Forelimb muscle (tissue), 1 donor: ENCODE results near the gene PWWP2B. TPM values are rescaled to one million over a fixed set of nuclear protein-coding genes. Genes with fewer than 3 reads are reported as not detected.

Experiments
- DNase-seq: peaks from one replicate; pipeline ENCODE4 v3.0.0-alpha.2; 2013; ENCODE audit warnings: low read depth
- polyA plus RNA-seq: library from polyadenylated mRNA; unstranded; fragments of 120-200 nt; gene quantifications from one replicate; pipeline ENCODE4 v1.2.1, GENCODE V29; 2013; ENCODE audit not compliant: insufficient read length

Gene PWWP2B
- polyA plus RNA-seq, 1 donor, result 13.0 TPM

GRCh38 chr10:132407243-132407746, 10.3 kb downstream of the PWWP2B start:
- DNase-seq, result no peak

- DNase-seq, result no peak
These were observed 10.9 kb downstream of the PWWP2B start for GRCh38 chr10:132407846-132408278.

- no peak for DNase-seq
These were observed 11.4 kb downstream of the PWWP2B start for GRCh38 chr10:132408367-132408781.

DNA sequence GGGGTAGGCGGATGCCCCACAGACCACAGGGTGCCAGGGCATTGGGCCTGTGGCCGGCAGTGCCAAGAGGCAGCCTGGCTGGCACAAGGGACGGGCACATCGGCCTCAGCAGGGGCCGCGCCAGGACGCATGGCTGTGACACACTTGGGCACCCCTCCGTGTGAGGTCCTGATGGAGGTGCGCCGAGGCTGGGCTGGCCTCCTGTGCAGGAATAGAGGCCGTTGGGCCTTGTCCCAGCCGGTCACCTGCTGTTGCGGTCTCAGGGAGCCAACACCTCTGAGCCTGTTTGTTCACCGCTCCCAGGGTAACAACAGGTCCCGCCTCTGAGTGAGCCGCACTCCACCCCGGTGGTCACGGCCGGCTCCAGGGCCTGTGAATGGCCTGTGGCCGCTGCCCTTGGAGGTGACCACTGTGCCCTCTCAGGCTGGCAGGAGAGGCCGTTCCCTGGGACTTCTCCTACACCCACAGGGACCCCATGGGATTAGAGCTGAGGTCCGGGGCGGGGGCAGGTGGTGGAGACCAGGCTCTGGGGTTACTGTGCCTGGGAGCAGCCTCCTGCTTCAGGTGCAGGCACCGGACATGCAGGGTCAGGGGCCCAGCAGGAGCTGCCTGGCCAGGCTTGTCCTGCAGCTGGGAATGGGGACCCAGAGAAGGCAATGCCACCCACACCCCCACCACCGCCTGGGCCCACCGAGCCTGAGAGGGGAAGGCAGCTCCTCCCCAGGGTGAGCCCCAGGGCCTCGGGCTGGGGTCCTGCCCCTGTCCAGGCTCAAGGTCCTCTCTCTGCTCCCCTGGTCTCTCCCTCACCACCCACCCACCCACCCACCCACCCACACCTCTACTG, 12.0 kb downstream of the PWWP2B start:
- no peak for DNase-seq

DNA sequence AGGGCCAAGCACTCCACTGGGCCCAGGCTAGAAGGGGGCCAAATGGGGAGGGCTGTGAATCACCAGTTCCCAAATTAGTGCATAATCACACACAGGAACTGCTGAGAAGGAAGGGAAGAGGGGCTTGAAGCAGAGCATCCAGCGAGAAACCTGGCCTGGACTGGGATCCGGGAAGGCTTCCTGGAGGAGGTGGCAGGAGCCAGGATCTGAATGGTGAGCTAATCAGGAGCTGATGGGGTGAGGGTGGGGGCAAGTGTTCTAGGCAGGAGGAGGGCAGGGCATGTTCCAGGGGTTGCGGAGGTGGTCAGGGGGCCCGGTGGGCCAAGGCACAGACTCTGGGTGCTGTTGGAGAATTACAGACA, 12.6 kb downstream of the PWWP2B start:
- no peak for DNase-seq

- no peak for DNase-seq
These were observed 13.2 kb downstream of the PWWP2B start for GRCh38 chr10:132410056-132410778.

DNA sequence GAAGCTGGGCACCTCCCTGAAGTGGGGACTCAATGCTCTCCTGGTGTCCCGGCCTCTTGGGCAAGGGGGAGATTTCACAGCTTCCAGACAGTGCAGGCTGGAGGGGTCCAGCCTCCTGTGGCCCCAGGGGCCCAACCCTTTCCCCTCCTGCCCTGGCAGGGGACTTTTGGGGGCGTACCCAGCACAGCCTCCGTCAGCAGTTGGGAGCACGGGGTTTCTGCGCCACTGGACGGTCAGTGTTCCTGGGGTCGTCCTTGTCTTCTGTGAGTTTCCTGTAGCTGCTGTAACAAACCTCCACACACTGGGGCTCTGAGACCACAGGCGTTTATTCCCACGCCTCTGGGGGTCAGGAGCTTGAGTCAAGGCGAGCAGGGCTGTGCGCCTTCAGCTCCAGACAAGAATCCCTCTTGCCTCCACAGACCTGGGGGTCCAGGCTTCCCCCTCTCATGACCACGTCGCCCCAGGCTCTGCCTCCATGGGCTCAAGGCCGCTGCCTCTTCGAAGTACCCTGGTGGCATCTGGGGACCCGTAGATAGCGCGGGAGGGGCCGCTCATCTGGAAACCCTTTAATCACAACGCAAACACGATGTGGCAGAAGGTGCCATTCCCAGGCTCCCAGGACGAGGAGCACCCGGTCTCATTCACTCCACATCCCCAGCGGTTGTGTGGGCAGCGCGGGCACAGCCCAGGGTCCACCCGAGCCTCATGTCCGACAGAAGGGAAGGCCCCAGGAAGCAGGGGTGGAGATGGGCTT, 14.0 kb downstream of the PWWP2B start:
- DNase-seq, result no peak

DNA sequence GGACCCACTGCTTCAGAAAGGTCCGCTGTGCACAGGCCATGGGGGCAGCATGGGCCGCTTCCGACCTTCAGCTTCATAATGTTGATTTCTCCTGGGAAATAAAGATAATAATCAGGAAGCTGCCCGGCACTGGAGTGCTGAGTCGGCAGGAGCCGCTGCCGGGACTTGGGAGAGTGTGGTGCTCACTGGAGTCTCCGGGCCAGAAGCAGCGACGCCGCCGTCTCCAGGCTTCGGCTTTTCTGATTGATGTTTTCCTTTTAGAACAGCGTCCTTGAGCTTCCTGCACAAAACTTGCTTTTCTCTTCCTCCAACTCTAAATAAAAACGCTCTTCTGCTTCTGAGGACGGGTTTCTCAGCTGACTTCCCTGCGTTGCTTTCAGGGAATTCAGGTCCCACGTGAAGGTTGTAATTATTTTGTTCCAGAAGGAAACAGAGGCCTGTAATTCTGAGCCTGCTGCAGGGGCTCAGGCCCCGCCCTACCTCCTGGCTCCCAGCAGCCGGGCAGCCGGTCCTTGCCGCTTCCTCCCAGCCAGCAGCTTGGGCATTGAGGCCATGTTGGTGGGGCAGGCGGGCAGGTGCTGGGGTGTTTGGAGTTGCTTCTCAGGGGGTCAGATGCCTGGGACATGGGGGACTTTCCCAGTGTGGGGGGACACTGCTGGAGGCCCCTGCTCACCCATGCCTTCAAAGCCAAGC, 14.7 kb downstream of the PWWP2B start:
- DNase-seq, result no peak

DNA sequence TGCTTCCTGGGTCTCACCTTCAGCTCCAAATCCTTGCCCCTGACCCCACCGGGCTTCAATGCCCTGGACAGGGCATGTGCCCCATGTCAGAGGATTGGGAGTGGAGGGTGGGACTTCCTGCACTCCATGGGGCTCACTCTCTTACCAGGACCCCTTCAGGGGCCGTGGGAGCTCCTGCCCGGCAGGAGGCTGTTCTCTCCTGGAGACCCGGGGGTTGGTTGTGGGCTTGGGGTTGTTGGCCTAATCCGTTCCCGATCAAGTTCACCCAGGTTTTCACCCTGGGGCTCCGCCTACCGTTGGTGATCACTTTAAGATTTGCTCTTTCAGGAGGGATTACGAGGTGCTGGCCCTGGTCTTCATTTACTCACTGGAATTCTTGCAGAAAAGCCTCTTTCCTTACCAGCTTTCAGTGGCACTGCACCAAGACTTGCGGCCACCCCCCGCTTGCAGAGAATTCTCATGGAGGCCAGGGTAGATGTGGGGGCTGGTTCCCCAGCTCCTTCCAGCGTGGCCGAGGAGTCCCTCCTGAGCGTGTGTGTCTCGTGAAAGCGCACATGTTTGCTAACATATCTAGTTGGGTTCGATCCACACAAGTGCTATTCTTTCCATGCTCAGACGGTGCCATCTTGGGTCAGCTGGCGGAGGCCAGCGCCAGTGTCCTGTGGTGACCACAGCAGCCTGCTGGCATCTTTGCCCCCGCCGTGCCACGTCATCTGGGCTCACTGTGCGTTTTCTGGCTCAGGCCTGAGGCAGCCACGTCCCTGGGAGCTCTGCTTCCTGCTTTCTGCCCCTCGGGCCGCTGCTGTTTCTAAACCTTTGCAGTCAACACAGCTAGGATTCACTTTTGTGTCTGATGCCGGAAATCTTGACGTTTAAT, 15.6 kb downstream of the PWWP2B start:
- DNase-seq, result no peak

DNA sequence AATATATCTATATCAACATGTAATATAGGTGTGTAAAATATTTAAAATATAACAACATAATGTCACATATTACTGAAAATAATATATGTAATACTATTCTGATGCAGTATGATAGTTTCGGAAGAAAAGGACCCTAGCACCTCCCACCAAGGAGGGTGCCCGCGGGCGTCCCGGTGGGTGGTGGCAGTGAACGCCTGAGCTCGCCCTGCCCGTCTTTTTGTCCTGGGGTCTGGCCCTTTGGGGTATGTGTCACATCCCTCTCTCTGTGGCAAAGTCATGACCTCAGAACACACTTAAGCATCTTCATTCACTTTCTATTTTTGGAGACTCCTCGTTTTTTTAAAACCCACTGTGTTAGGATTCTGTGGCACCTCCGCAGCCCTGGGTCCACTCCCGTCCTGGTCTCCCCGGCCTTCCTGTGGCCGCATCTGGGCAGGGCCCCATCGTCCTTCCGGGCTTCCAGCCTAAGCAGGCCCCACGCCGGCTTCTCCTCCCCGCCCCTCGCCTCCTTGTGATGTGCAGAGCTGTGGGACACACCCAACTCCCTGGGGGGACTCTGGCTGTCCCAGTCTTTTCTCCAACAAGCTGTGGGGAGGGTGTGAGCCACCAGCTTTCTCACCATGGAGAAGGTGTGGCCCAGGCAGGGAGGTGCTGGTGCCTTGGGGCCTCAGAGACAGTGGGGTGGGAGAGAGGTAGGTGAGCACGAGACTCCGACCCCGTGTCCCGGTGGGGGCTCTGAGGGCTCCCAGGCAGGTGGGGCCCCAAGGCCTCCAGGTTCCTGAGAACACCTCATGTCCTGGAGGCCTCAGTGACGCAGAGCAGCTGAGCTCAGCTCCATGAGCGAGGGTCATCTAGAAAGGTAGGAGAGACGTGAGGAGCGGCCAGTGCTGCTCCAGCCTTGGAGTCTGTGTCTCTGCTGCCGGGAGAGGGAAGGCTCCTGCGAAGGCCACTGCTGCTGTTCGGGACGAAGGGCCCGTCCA, 16.5 kb downstream of the PWWP2B start:
- DNase-seq, result no peak

DNA sequence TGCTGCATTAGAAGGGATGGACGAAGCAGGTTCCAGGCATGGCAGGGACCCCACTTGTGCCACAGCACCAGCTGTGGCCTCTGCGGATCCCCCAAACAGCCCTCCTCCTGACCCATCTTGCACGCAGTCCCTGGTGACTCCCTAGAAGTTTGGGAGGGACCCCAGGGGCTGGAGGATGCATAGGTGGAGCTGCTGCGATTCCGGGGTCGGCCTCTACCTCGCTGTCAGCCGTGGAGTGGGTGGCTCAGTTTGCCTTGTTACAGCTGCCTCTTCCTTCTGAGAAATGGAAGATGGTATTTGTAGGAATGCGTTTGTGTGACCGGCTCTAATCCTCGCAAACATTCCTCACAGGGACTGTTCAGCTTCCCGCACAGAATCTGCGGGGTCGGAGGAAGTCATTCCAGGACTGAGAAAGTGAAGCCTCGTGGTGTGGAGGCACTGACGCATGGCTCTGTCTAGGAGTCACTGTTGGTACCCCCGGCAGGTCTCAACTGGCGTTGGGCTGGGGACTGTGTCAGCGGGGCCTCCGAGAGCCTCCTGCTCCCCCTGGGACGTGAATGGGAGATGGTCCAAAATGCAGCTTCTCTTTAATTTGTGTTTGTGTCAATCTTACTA, 17.5 kb downstream of the PWWP2B start:
- no peak for DNase-seq

DNA sequence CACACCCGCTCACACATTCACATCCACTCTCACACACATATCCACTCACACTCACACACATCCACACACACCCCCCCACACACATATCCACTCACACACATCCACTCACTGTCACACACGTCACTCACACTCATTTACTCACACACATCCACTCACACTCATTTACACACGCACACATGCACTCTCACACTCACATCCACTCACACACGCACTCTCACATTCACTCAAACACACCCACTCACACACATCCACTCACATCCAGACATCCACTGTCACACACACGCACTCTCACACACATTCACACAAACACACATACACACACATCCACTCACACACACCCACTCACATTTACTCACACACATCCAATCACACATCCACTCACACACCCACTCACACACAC, 18.3 kb downstream of the PWWP2B start:
- DNase-seq, result no peak

GRCh38 chr10:132415956-132416355, 19.0 kb downstream of the PWWP2B start:
- DNase-seq, result no peak

DNA sequence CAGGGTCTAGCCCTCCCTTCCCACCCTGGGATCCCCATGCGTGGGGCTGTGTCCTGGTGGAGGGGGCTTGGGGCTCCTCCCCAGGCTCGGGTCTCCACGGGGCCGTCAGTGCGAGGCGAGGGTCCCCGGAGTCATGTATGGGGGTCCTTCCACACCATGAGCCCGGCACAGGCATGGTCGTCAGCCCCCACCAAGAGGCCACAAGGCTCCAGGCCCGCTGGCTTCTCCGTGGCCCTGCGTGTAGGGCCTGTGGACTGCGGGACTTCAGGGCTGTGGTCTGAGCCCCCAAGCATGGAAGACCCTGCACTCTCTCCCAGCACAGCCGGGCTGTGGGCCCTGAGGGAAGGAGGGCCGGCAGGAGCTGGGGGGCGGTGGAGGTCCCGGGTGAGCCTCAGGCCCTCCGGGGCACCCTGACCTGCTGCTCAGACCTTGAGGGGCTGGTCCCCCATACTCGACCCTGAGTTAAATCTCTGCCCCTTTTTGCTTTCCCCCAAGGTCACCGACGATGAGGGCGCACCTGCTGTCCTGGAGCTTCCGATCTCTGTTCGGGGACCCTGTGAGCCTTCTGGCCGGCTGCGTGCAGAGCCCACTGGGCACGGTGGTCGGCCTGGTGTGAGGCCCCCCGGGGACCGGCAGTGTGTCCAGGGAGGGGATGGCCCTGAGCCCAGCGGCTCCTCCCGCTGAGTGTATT, 19.7 kb downstream of the PWWP2B start:
- DNase-seq, result no peak

GRCh38 chr10:132417257-132417910, 20.4 kb downstream of the PWWP2B start:
- DNase-seq, result no peak

- DNase-seq, result no peak
These were observed 21.0 kb downstream of the PWWP2B start for GRCh38 chr10:132417957-132418441.
